K562 (cell line): Measurements from ENCODE around the gene ZNF391. TPM values are rescaled to one million over a fixed set of nuclear protein-coding genes. Genes with fewer than 3 reads are reported as not detected.
A peak's percentile ranks its signal among the peaks of the same experiment; 100 is the strongest.

Source experiments
- BRD9 ChIP-seq: fragments of 450-650 bp; IDR thresholded peaks from 2 replicates; pipeline ENCODE4 v1.6.1; 2018; ENCODE audit warnings: low read depth; ENCODE audit not compliant: partially characterized antibody
- CBFA2T3 ChIP-seq: fragments of 450-650 bp; IDR thresholded peaks from 2 replicates; pipeline ENCODE4 v1.6.1; 2017
- CBX1 ChIP-seq: sonication (generic); IDR thresholded peaks from 2 replicates; pipeline ENCODE4 v1.6.1; 2016; ENCODE audit warnings: antibody characterized with exemption, low read depth, mild to moderate bottlenecking
- ETS2 ChIP-seq: IDR thresholded peaks from 2 replicates; pipeline ENCODE4 v1.6.1; 2016; ENCODE audit warnings: borderline replicate concordance, missing genetic modification characterization, mild to moderate bottlenecking, moderate library complexity, missing compliant biosample characterization; ENCODE audit not compliant: poor library complexity, severe bottlenecking
- FIP1L1 ChIP-seq: fragments of 200-400 bp; formaldehyde crosslinking; IDR thresholded peaks from 2 replicates; pipeline ENCODE4 v1.6.1; 2018; ENCODE audit warnings: mild to moderate bottlenecking, low read depth, low read length; ENCODE audit not compliant: poor library complexity, severe bottlenecking
- GTF2A2 ChIP-seq: IDR thresholded peaks from 2 replicates; pipeline ENCODE4 v1.6.1; 2016; ENCODE audit warnings: mild to moderate bottlenecking, missing genetic modification characterization, missing compliant biosample characterization
- GTF2B ChIP-seq: IDR thresholded peaks from 2 replicates; pipeline ENCODE4 v1.6.1; 2011; ENCODE audit not compliant: insufficient read length; ENCODE audit errors: extremely low read depth
- HDAC8 ChIP-seq: fragments of 450-650 bp; IDR thresholded peaks from 2 replicates; pipeline ENCODE4 v1.6.1; 2016; ENCODE audit warnings: mild to moderate bottlenecking, missing genetic modification characterization, moderate library complexity, missing compliant biosample characterization
- ILK ChIP-seq: fragments of 450-650 bp; IDR thresholded peaks from 2 replicates; pipeline ENCODE4 v1.6.1; 2016; ENCODE audit warnings: missing genetic modification characterization, low read depth, mild to moderate bottlenecking, missing compliant biosample characterization, moderate library complexity, borderline replicate concordance
- KDM2B ChIP-seq: fragments of 250-450 bp; sonication (Bioruptor Pico); IDR thresholded peaks from 2 replicates; pipeline ENCODE4 v1.8.0; 2021; ENCODE audit warnings: mild to moderate bottlenecking, moderate library complexity
- MCM2 ChIP-seq: fragments of 450-650 bp; IDR thresholded peaks from 2 replicates; pipeline ENCODE4 v1.6.1; 2017; ENCODE audit warnings: low read depth, mild to moderate bottlenecking
- MTA3 ChIP-seq: fragments of 450-650 bp; formaldehyde crosslinking; IDR thresholded peaks from 2 replicates; pipeline ENCODE4 v1.6.1; 2017; ENCODE audit warnings: mild to moderate bottlenecking, borderline replicate concordance
- NCOA1 ChIP-seq: fragments of 450-650 bp; IDR thresholded peaks from 2 replicates; pipeline ENCODE4 v1.6.1; 2016; ENCODE audit warnings: low read depth
- NR0B1 ChIP-seq: fragments of 450-650 bp; IDR thresholded peaks from one replicate; pipeline ENCODE4 v1.6.1; 2018; ENCODE audit warnings: mild to moderate bottlenecking, moderate library complexity; ENCODE audit not compliant: partially characterized antibody
- PHTF2 ChIP-seq: fragments of 250-450 bp; sonication (Bioruptor Pico); IDR thresholded peaks from 2 replicates; pipeline ENCODE4 v1.5.0; 2021; ENCODE audit warnings: mild to moderate bottlenecking
- RBM14 ChIP-seq: fragments of 200-400 bp; formaldehyde crosslinking; IDR thresholded peaks from 2 replicates; pipeline ENCODE4 v1.6.1; 2018; ENCODE audit warnings: low read depth, mild to moderate bottlenecking, low read length, moderate library complexity, borderline replicate concordance; ENCODE audit not compliant: insufficient read depth
- SIRT6 ChIP-seq: IDR thresholded peaks from one replicate; pipeline ENCODE4 v1.6.1; 2012; ENCODE audit warnings: low read depth, mild to moderate bottlenecking, control low read depth, inconsistent platforms, low read length, moderate library complexity
- TEAD4 ChIP-seq, 2 experiments: sonication (generic) in 1 of 2; formaldehyde crosslinking in 1 of 2; IDR thresholded peaks; 2 replicates each; pipeline versions ENCODE4 v1.6.1 to v1.8.0; 2012 to 2022; ENCODE audit warnings: borderline replicate concordance in 1 of 2, inconsistent platforms in 1 of 2, low read length in 1 of 2, mild to moderate bottlenecking in 1 of 2, missing genetic modification reagents in 1 of 2
- TRIM24 ChIP-seq, 2 experiments: fragments of 450-650 bp; IDR thresholded peaks; 2 replicates each; pipeline ENCODE4 v1.6.1; 2016
- XRCC3 ChIP-seq: fragments of 450-650 bp; IDR thresholded peaks from 2 replicates; pipeline ENCODE4 v1.6.1; 2017; ENCODE audit warnings: mild to moderate bottlenecking, moderate library complexity
- ZNF12 ChIP-seq: sonication (generic); formaldehyde crosslinking; IDR thresholded peaks from 2 replicates; pipeline ENCODE4 v1.4.0; 2020; ENCODE audit warnings: mild to moderate bottlenecking, missing genetic modification reagents
- ZNF274 ChIP-seq: IDR thresholded peaks from 2 replicates; pipeline ENCODE4 v1.6.1; 2011; ENCODE audit warnings: low read depth, mild to moderate bottlenecking, low read length, moderate library complexity, borderline replicate concordance
- ZNF699 ChIP-seq: fragments of 250-450 bp; sonication (Bioruptor Pico); IDR thresholded peaks from 2 replicates; pipeline ENCODE4 v1.8.0; 2021; ENCODE audit warnings: mild to moderate bottlenecking, moderate library complexity; ENCODE audit not compliant: insufficient replicate concordance
- polyA plus RNA-seq, 8 experiments: library from polyadenylated mRNA; depleted of rRNA in 4 of 8; stranded (reverse) in 5 of 8; unstranded in 3 of 8; fragments of >200 nt; fragmentation: Nextera tagmentation in 2 of 8; fragmentation: Illumina TruSeq in 1 of 8; extraction: Ambion mirVana in 2 of 8; extraction: Trizol in 1 of 8; gene quantifications; 2 replicates each; pipeline versions ENCODE4 v1.2.1 to v1.2.3, GENCODE V29; 2011 to 2014; ENCODE audit warnings: inconsistent platforms in 1 of 8, missing spikeins in 1 of 8
- total RNA-seq, 7 experiments: library from RNA; depleted of rRNA in 6 of 7; stranded (reverse); fragments of >200 nt in 6 of 7; fragmentation: Illumina TruSeq in 2 of 7; extraction: Trizol in 2 of 7; gene quantifications; 2 replicates each; pipeline versions ENCODE4 v1.2.1 to v1.2.3, GENCODE V29; 2011 to 2021; ENCODE audit warnings: low replicate concordance in 1 of 7
- TF ChIP-seq, protein P1 (sequence below): fragments of 450-650 bp; IDR thresholded peaks from 2 replicates; pipeline ENCODE4 v1.6.1; 2016
- TF ChIP-seq, protein P2 (sequence below): fragments of 450-650 bp; formaldehyde crosslinking; IDR thresholded peaks from 2 replicates; pipeline ENCODE4 v1.4.0; 2020; ENCODE audit warnings: mild to moderate bottlenecking, moderate library complexity

Gene ZNF391
- total and polyA plus RNA-seq, 9 of the 15 experiments (the other 6 are each of a cell fraction or from before 2014, with no cell fraction given) = 2.3 to 10.1 (median 5.8) TPM

- no peak for TF ChIP-seq MCM2
- no peak for TF ChIP-seq CBFA2T3
- TF ChIP-seq MTA3 = peak; percentile 29; the same call in 1 of the 2 replicates
- no peak for TF ChIP-seq HDAC8 (tag)
- TF ChIP-seq XRCC3 = peak; percentile 98
- TF ChIP-seq, protein P1, sequence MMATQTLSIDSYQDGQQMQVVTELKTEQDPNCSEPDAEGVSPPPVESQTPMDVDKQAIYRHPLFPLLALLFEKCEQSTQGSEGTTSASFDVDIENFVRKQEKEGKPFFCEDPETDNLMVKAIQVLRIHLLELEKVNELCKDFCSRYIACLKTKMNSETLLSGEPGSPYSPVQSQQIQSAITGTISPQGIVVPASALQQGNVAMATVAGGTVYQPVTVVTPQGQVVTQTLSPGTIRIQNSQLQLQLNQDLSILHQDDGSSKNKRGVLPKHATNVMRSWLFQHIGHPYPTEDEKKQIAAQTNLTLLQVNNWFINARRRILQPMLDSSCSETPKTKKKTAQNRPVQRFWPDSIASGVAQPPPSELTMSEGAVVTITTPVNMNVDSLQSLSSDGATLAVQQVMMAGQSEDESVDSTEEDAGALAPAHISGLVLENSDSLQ = no peak
- TF ChIP-seq ILK (tag) = no peak
- no peak for TF ChIP-seq NCOA1
- TF ChIP-seq TEAD4 (IDR thresholded peaks at IDR 0.05; ENCODE audit: low read length) = peak; percentile 7; the same call in 1 of the 2 replicates
- no peak for TF ChIP-seq TEAD4 (CRISPR knock-in tag; IDR thresholded peaks at IDR 0.05; ENCODE audit: borderline replicate concordance)
- no peak for TF ChIP-seq RBM14
- TF ChIP-seq GTF2A2 (tag) = no peak
- TF ChIP-seq, protein P2, sequence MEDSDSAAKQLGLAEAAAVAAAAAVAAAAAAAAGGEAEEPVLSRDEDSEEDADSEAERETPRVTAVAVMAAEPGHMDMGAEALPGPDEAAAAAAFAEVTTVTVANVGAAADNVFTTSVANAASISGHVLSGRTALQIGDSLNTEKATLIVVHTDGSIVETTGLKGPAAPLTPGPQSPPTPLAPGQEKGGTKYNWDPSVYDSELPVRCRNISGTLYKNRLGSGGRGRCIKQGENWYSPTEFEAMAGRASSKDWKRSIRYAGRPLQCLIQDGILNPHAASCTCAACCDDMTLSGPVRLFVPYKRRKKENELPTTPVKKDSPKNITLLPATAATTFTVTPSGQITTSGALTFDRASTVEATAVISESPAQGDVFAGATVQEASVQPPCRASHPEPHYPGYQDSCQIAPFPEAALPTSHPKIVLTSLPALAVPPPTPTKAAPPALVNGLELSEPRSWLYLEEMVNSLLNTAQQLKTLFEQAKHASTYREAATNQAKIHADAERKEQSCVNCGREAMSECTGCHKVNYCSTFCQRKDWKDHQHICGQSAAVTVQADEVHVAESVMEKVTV (CRISPR knock-in tag) = no peak
- no peak for TF ChIP-seq GTF2B
- no peak for TF ChIP-seq ETS2
- TF ChIP-seq ZNF274 = peak; percentile 100
- TF ChIP-seq NR0B1 = no peak
- TF ChIP-seq CBX1 = 0 out of 2 replicates have a peak, but pooled peaks have one; percentile 72
- no peak for TF ChIP-seq SIRT6
- no peak for TF ChIP-seq KDM2B (CRISPR knock-in tag)
- TF ChIP-seq ZNF12 = no peak
- TF ChIP-seq FIP1L1 = no peak
- no peak for TF ChIP-seq ZNF699 (CRISPR knock-in tag)
- peak in 1 of 2 experiments; percentile 72; a peak in 2 of 4 replicates for TF ChIP-seq TRIM24 (IDR thresholded peaks at IDR 0.05)
- no peak for TF ChIP-seq BRD9
- no peak for TF ChIP-seq PHTF2 (CRISPR knock-in tag)
These were observed 63.9 kb downstream of the ZNF391 start (continued) for GRCh38 chr6:27452496-27452897.
